ENCODE data around the gene ERO1A. TPM values are rescaled to one million over a fixed set of nuclear protein-coding genes. Genes with fewer than 3 reads are reported as not detected.
"Not testable (repeated sequence)": the region's sequence is repeated elsewhere in the genome, so short reads cannot be mapped to it uniquely, and the experiment has no call there.

ERO1A gene, protein sequence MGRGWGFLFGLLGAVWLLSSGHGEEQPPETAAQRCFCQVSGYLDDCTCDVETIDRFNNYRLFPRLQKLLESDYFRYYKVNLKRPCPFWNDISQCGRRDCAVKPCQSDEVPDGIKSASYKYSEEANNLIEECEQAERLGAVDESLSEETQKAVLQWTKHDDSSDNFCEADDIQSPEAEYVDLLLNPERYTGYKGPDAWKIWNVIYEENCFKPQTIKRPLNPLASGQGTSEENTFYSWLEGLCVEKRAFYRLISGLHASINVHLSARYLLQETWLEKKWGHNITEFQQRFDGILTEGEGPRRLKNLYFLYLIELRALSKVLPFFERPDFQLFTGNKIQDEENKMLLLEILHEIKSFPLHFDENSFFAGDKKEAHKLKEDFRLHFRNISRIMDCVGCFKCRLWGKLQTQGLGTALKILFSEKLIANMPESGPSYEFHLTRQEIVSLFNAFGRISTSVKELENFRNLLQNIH
- polyA plus RNA-seq (2013, experiment 1 of 2) = 34.2 TPM
- polyA plus RNA-seq (2013, experiment 2 of 2) = 33.5 TPM

DNA sequence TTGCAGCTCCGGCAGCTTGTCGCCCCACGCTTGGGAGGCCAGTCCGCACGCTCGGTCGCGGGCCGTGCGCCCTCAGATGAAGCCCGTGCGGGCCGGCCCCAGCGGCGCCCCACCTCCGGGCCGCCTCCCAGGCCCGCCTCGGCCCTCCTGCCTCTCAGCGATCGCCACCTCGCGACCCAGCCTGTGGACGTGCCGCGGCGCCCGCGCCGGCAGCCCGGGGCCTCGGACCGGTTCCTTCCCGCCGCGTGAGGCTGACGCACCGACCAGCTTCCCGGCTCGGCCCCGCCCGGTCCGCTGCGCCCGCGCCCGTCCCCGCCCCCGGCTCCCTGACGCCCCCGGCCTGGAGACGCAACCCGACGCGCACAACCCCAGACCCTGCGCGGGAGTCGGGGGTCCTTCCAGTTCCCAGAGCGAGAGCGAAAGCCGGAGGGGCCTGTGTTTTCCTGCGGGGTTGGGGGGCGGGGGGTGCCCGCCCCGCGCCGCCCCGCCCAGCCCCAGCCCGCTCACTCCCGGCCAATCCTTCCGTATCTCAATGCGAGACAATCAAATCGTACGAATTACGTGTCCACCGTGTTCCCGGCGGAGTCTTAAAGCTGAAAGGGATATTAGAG lies at the start of gene ERO1A:
Gene ERO1A, minus strand, starts transcription at position 78 of the 611 bp plus-strand sequence. Its CDS starts 77 bp downstream, at position 1.
- H3K4me1 ChIP-seq (ENCODE audit: control insufficient read depth, insufficient read depth, low read length, poor library complexity, severe bottlenecking) = peaks cover 10% of the 10 kb centered on the region
- peak within 1 kb of the TSS; percentile 59 for H3K27ac ChIP-seq (ENCODE audit: low read depth, low read length, severe bottlenecking)
- no peaks in the 10 kb centered on the region for H3K9me3 ChIP-seq (ENCODE audit: control insufficient read depth, low read length)
- H3K36me3 ChIP-seq (ENCODE audit: control insufficient read depth, insufficient read depth, low read length) = no peaks in the 10 kb centered on the region
- peak within 1 kb of the TSS; percentile 94 for H3K4me3 ChIP-seq (ENCODE audit: extremely low read depth, insufficient read depth, low read length, poor library complexity, severe bottlenecking)
- 0 to 1% methylated on average over 15 to 40 of the region's 78 CpGs for WGBS, 2 experiments (ENCODE audit: insufficient coverage in 2 of 2)

DNA sequence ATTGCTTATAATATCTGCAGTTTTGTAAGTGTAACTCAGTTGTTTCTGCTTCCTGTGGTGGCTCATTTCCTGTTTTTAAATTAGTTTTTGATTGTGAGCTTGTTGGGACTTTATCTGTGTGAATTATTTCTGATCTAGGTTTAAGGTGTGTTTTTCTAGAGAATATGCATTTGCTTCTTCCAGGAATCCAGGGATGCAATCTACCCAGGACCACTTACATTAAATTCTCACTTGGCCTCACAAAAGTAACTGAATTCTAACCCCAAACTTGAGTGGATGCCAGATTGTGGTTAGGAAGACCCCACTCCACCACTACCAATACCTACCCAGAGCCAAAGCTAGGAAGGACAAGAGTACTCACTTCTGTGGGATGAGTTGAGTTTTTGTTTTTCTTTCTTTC lies 46.5 kb upstream of the ERO1A start:
- no peaks in the 10 kb centered on the region for H3K9me3 ChIP-seq (ENCODE audit: control insufficient read depth, low read length)
- H3K36me3 ChIP-seq (ENCODE audit: control insufficient read depth, insufficient read depth, low read length) = peaks cover 13% of the 10 kb centered on the region
- H3K4me1 ChIP-seq (ENCODE audit: control insufficient read depth, insufficient read depth, low read length, poor library complexity, severe bottlenecking) = no peaks in the 10 kb centered on the region
- H3K4me3 ChIP-seq (ENCODE audit: extremely low read depth, insufficient read depth, low read length, poor library complexity, severe bottlenecking) = no peak overlapping the region
- H3K27ac ChIP-seq (ENCODE audit: low read depth, low read length, severe bottlenecking) = no peak overlapping the region

DNA sequence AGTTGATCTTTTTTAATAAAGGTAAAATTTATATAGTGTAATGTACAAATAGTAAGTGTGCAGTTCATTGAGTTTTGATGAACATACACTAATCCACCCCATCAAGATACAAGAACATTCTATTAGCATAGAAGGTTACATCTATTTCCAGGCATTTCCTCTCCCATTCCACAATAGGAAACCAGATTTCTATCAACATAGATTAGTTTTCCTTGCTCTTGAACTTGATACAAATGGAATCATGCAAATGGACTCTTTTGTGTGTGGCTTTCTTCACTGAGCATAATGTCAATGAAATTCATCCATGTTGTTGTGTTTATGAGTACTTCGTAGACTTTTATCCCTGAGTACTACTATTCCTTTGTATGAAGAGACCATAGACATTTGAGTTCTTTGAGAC lies 45.4 kb upstream of the ERO1A start:
- H3K4me3 ChIP-seq (ENCODE audit: extremely low read depth, insufficient read depth, low read length, poor library complexity, severe bottlenecking) = no peak overlapping the region
- H3K36me3 ChIP-seq (ENCODE audit: control insufficient read depth, insufficient read depth, low read length) = peaks cover 11% of the 10 kb centered on the region
- peaks cover 4% of the 10 kb centered on the region for H3K4me1 ChIP-seq (ENCODE audit: control insufficient read depth, insufficient read depth, low read length, poor library complexity, severe bottlenecking)
- no CpG with 5 or more reads among the region's 1 CpG for WGBS, 2 experiments (ENCODE audit: insufficient coverage in 2 of 2)
- H3K9me3 ChIP-seq (ENCODE audit: control insufficient read depth, low read length) = no peaks in the 10 kb centered on the region
- H3K27ac ChIP-seq (ENCODE audit: low read depth, low read length, severe bottlenecking) = no peak overlapping the region

DNA sequence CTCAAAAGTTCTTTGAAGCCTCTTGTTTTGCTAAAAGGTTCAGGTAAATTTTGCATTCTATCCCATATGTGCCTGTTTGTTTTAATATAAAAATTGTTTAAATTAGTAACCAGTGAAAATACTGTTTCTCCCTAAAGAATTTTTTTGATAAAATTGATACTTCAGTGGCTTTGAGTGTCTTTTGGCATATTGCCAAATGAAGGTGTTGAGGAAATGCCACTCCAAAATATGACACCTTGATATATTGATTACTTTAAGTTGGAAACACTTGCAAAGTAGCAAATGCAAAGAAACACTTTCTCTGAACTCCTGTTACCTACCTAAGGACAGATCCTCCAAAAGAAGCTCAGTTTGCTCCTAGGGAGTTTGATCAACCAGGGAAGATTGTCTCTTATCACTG lies 43.1 kb upstream of the ERO1A start:
- Histone ChIP-seq H3K4me3 (ENCODE audit: extremely low read depth, insufficient read depth, low read length, poor library complexity, severe bottlenecking) (no peak overlapping the region), H3K4me1 (ENCODE audit: control insufficient read depth, insufficient read depth, low read length, poor library complexity, severe bottlenecking) (peaks cover 10% of the 10 kb centered on the region), H3K9me3 (ENCODE audit: control insufficient read depth, low read length) (no peaks in the 10 kb centered on the region), H3K36me3 (ENCODE audit: control insufficient read depth, insufficient read depth, low read length) (peaks cover 24% of the 10 kb centered on the region), H3K27ac (ENCODE audit: low read depth, low read length, severe bottlenecking) (no peak overlapping the region)

DNA sequence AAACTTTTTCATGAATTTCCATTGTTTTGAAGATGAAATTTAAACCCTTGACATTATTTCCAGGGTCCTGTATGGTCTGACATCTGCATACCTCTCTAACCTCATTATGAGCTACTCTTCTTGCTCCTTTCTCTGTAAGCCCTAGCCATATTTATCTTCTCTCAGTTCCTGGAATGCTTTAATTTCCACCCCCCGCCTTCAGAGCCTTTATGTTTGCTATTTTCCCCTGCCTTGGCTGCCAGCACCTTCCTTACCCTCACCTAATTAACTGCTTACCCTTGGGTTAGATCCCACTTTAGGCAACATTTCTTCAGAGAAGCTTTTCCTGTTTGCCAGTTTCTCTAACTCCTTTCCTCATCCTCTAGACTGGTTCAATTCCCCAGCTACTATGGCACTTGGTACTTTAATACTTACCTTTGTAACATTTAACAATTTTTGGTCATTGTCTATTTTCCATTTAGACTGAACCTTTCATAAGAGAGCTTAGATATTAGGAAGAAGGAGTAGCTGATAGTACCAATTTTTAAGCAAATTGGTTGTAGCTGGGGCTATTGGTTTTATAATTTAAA lies 40.6 kb upstream of the ERO1A start:
- peaks cover 43% of the 10 kb centered on the region for H3K36me3 ChIP-seq (ENCODE audit: control insufficient read depth, insufficient read depth, low read length)
- H3K4me3 ChIP-seq (ENCODE audit: extremely low read depth, insufficient read depth, low read length, poor library complexity, severe bottlenecking) = no peak overlapping the region
- peaks cover 12% of the 10 kb centered on the region for H3K4me1 ChIP-seq (ENCODE audit: control insufficient read depth, insufficient read depth, low read length, poor library complexity, severe bottlenecking)
- no peak overlapping the region for H3K27ac ChIP-seq (ENCODE audit: low read depth, low read length, severe bottlenecking)
- 41 to 60% methylated on average over 1 of the region's 1 CpG for WGBS, 2 experiments (ENCODE audit: insufficient coverage in 2 of 2)
- H3K9me3 ChIP-seq (ENCODE audit: control insufficient read depth, low read length) = no peaks in the 10 kb centered on the region

DNA sequence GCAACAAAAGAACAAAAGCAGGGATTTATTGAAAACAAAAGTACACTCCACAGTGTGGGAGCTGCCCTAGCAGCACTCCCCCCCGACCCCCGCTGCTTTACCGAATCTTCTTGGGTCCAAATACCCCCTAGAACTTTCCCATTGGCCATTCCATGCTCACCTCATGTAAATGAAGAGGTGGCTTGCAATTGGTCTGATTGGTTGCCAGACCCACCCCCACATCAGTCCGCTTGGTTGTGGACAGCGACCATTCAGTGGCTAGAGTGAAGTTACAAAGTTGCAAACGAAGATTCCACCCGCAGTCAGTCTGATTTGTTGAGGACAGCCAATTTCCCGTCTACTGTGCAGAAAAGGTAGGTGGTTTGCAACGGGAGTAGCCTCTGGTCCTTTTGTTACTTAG lies 38.5 kb upstream of the ERO1A start:
- Histone ChIP-seq H3K27ac (ENCODE audit: low read depth, low read length, severe bottlenecking) (no peak overlapping the region), H3K4me3 (ENCODE audit: extremely low read depth, insufficient read depth, low read length, poor library complexity, severe bottlenecking) (no peak overlapping the region), H3K9me3 (ENCODE audit: control insufficient read depth, low read length) (no peaks in the 10 kb centered on the region), H3K4me1 (ENCODE audit: control insufficient read depth, insufficient read depth, low read length, poor library complexity, severe bottlenecking) (peaks cover 12% of the 10 kb centered on the region), H3K36me3 (ENCODE audit: control insufficient read depth, insufficient read depth, low read length) (peaks cover 42% of the 10 kb centered on the region)
- 94 to 100% methylated on average over 2 to 7 of the region's 9 CpGs for WGBS, 2 experiments (ENCODE audit: insufficient coverage in 2 of 2)

DNA sequence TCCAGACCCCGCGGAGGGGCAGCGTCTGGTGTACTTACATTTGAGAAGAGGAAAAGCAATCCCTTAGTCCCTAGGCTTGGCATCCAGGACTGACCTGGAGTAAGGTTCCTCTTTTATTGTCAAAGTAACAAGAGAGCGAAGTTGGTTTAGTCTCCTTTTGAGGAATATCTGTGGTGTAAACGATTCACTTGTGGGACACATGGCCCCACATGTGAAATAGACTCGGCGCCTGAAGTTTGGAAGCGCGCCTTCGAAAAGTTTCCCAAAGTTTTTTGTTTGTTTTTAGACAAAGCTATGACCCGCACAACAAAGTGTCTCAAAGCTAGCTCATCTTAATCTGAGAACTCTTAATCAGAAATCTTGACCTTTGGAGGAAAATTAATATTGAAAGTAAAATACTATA lies 35.4 kb upstream of the ERO1A start:
- H3K36me3 ChIP-seq (ENCODE audit: control insufficient read depth, insufficient read depth, low read length) = peaks cover 58% of the 10 kb centered on the region
- H3K4me3 ChIP-seq (ENCODE audit: extremely low read depth, insufficient read depth, low read length, poor library complexity, severe bottlenecking) = peak overlapping the region; percentile 96
- no peaks in the 10 kb centered on the region for H3K9me3 ChIP-seq (ENCODE audit: control insufficient read depth, low read length)
- 2 to 4% methylated on average over 7 to 11 of the region's 11 CpGs for WGBS, 2 experiments (ENCODE audit: insufficient coverage in 2 of 2)
- peak overlapping the region; percentile 85 for H3K27ac ChIP-seq (ENCODE audit: low read depth, low read length, severe bottlenecking)
- H3K4me1 ChIP-seq (ENCODE audit: control insufficient read depth, insufficient read depth, low read length, poor library complexity, severe bottlenecking) = peaks cover 8% of the 10 kb centered on the region

DNA sequence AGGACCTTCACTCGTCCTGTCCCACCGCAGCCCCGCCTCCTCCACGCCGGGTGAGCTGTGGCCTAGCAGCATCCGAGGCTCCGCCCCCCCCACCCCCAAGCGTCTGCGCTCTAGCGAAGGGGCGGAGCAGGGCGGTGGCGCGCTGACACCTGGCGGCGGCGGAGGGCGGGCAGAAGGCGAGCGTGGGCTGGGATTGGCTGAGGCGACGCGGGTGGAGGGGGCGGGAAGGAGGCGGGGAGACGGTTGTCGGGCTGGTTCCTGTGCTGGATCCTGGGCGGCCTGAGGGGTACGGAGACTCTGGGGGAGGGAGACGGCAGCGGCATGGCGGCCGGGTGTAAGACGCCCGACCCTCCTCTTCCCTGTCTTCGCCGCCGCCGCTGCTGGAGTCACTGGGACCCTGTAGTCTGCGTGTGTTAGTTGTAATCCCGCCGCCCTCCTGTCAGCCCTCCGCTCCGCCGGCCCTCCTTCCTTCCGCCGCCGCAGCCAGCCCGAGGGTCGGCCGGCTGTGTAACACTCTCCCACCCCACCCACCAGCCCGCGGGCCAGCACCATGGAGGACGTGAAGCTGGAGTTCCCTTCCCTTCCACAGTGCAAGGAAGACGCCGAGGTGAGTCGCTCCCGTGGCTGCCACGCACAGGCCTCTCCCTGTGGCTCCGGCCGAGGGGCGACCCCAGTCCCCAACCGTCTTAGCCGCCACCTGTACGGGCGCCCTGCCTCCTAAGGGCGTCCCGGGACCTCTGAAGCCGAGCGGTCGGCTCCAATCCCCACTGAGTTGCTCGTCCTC lies 34.8 kb upstream of the ERO1A start, which contains the start of gene STYX:
Gene STYX, plus strand, starts transcription at position 242 of the 784 bp plus-strand sequence. Its CDS starts 309 bp downstream, at position 551.
- 0% methylated on average over 32 to 48 of the region's 72 CpGs for WGBS, 2 experiments (ENCODE audit: insufficient coverage in 2 of 2)
- Histone ChIP-seq H3K27ac (ENCODE audit: low read depth, low read length, severe bottlenecking) (peak within 1 kb of the TSS; percentile 85), H3K4me3 (ENCODE audit: extremely low read depth, insufficient read depth, low read length, poor library complexity, severe bottlenecking) (peak within 1 kb of the TSS; percentile 96), H3K9me3 (ENCODE audit: control insufficient read depth, low read length) (no peaks in the 10 kb centered on the region), H3K36me3 (ENCODE audit: control insufficient read depth, insufficient read depth, low read length) (peaks cover 64% of the 10 kb centered on the region), H3K4me1 (ENCODE audit: control insufficient read depth, insufficient read depth, low read length, poor library complexity, severe bottlenecking) (peaks cover 3% of the 10 kb centered on the region)

DNA sequence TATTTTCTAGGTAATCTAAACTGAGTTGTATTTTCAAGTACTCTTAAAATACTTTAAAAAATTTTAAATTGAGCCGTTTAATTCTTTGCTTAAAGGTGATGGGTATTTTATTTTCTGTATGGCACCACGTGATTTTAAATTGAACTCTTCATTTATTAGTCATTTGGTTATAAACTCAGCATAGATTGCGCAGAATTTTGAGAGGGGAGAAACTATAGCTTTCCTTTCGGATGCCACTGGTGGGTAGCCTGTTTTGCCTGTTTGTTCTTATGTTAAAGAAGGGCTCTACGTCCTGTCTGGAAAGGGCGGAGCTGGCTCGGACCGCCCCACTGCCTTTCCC lies 34.2 kb upstream of the ERO1A start:
- H3K9me3 ChIP-seq (ENCODE audit: control insufficient read depth, low read length) = no peaks in the 10 kb centered on the region
- peak overlapping the region; percentile 71 for H3K27ac ChIP-seq (ENCODE audit: low read depth, low read length, severe bottlenecking)
- peaks cover 67% of the 10 kb centered on the region for H3K36me3 ChIP-seq (ENCODE audit: control insufficient read depth, insufficient read depth, low read length)
- H3K4me3 ChIP-seq (ENCODE audit: extremely low read depth, insufficient read depth, low read length, poor library complexity, severe bottlenecking) = no peak overlapping the region
- WGBS, 2 experiments (ENCODE audit: insufficient coverage in 2 of 2) = 0% methylated on average over 1 to 5 of the region's 8 CpGs
- H3K4me1 ChIP-seq (ENCODE audit: control insufficient read depth, insufficient read depth, low read length, poor library complexity, severe bottlenecking) = peaks cover 2% of the 10 kb centered on the region

DNA sequence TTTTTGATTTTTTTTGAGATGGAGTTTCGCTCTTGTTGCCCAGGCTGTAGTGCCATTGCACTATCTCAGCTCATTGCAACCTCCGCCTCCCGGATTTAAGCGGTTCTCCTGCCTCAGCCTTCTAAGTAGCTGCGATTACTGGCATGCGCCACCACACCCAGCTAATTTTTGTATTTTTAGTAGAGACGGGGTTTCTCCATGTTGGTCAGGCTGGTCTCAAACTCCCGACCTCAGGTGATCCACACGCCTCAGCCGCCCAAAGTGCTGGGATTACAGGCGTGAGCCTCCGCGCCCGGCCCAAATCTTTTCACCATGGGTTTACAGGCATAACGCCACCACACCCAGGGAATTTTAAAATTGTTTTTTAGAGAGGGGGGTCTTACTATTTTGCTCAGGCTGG lies 33.7 kb upstream of the ERO1A start:
- WGBS, 2 experiments (ENCODE audit: insufficient coverage in 2 of 2) = 84 to 96% methylated on average over 5 to 10 of the region's 15 CpGs
- not testable (repeated sequence) for H3K4me3 ChIP-seq (ENCODE audit: extremely low read depth, insufficient read depth, low read length, poor library complexity, severe bottlenecking); H3K9me3 ChIP-seq (ENCODE audit: control insufficient read depth, low read length); H3K4me1 ChIP-seq (ENCODE audit: control insufficient read depth, insufficient read depth, low read length, poor library complexity, severe bottlenecking); H3K27ac ChIP-seq (ENCODE audit: low read depth, low read length, severe bottlenecking)
- H3K36me3 ChIP-seq (ENCODE audit: control insufficient read depth, insufficient read depth, low read length) = peaks cover 67% of the 10 kb centered on the region

All from mesodermal cell (in vitro differentiated cells).